SH-SY5Y (cell line): Measurements from ENCODE around the gene RPL5.

Experiments used
- GATA2 ChIP-seq: IDR thresholded peaks from 2 replicates; pipeline ENCODE4 v1.6.1; 2011; ENCODE audit warnings: mild to moderate bottlenecking, low read depth, low read length
- GATA3 ChIP-seq: IDR thresholded peaks from 2 replicates; pipeline ENCODE4 v1.6.1; 2011; ENCODE audit warnings: low read depth, mild to moderate bottlenecking, low read length, moderate library complexity

DNA sequence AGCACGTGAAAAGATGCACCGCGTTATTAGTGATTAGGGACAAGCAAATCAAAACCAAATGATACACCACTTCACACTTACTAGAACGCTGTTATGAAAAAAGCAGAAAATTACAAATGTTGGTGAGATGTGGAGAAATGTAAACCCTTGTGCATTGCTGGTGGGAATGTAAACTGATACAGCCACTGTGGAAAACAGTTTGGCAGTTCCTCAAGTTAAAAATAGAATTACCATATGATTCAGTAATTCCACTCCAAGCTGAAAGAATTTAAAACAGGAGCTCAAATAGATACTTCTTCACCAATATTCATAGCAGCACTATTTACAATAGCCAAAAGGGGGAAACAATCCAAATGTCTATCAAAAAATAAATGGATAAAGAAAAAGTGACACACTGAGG lies 36.7 kb upstream of the RPL5 start:
- TF ChIP-seq GATA2, result no peak
- TF ChIP-seq GATA3, result no peak
